HL-60 (cell line): ENCODE data around the gene LARP1.

ENCODE experiments used
- GABPA ChIP-seq: IDR thresholded peaks from 2 replicates; pipeline ENCODE4 v1.6.1; 2012; ENCODE audit warnings: low read depth
- POLR2AphosphoS5 ChIP-seq: IDR thresholded peaks from 2 replicates; pipeline ENCODE4 v1.6.1; 2012; ENCODE audit warnings: low read depth
- SPI1 ChIP-seq: IDR thresholded peaks from 2 replicates; pipeline ENCODE4 v1.6.1; 2012; ENCODE audit warnings: low read depth, mild to moderate bottlenecking, borderline replicate concordance
- TF ChIP-seq, protein P1 (sequence below): IDR thresholded peaks from 2 replicates; pipeline ENCODE4 v1.6.1; 2012; ENCODE audit warnings: low read depth; ENCODE audit not compliant: insufficient replicate concordance
- TF ChIP-seq, protein P2 (sequence below): IDR thresholded peaks from one replicate; pipeline ENCODE4 v1.5.1; 2011; ENCODE audit warnings: low read length, control low read depth, inconsistent platforms; ENCODE audit not compliant: insufficient read depth

GRCh38 chr5:154764967-154765366 lies 9.8 kb downstream of the LARP1 start:
- no peak for TF ChIP-seq POLR2AphosphoS5
- TF ChIP-seq, protein P1, sequence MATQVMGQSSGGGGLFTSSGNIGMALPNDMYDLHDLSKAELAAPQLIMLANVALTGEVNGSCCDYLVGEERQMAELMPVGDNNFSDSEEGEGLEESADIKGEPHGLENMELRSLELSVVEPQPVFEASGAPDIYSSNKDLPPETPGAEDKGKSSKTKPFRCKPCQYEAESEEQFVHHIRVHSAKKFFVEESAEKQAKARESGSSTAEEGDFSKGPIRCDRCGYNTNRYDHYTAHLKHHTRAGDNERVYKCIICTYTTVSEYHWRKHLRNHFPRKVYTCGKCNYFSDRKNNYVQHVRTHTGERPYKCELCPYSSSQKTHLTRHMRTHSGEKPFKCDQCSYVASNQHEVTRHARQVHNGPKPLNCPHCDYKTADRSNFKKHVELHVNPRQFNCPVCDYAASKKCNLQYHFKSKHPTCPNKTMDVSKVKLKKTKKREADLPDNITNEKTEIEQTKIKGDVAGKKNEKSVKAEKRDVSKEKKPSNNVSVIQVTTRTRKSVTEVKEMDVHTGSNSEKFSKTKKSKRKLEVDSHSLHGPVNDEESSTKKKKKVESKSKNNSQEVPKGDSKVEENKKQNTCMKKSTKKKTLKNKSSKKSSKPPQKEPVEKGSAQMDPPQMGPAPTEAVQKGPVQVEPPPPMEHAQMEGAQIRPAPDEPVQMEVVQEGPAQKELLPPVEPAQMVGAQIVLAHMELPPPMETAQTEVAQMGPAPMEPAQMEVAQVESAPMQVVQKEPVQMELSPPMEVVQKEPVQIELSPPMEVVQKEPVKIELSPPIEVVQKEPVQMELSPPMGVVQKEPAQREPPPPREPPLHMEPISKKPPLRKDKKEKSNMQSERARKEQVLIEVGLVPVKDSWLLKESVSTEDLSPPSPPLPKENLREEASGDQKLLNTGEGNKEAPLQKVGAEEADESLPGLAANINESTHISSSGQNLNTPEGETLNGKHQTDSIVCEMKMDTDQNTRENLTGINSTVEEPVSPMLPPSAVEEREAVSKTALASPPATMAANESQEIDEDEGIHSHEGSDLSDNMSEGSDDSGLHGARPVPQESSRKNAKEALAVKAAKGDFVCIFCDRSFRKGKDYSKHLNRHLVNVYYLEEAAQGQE = no peak
- TF ChIP-seq, protein P2, sequence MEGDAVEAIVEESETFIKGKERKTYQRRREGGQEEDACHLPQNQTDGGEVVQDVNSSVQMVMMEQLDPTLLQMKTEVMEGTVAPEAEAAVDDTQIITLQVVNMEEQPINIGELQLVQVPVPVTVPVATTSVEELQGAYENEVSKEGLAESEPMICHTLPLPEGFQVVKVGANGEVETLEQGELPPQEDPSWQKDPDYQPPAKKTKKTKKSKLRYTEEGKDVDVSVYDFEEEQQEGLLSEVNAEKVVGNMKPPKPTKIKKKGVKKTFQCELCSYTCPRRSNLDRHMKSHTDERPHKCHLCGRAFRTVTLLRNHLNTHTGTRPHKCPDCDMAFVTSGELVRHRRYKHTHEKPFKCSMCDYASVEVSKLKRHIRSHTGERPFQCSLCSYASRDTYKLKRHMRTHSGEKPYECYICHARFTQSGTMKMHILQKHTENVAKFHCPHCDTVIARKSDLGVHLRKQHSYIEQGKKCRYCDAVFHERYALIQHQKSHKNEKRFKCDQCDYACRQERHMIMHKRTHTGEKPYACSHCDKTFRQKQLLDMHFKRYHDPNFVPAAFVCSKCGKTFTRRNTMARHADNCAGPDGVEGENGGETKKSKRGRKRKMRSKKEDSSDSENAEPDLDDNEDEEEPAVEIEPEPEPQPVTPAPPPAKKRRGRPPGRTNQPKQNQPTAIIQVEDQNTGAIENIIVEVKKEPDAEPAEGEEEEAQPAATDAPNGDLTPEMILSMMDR = no peak
- no peak for TF ChIP-seq GABPA
- TF ChIP-seq SPI1 = no peak
